ENCODE measurements around the gene LCE2B. TPM values are rescaled to one million over a fixed set of nuclear protein-coding genes. Genes with fewer than 3 reads are reported as not detected.

The LCE2B gene, protein sequence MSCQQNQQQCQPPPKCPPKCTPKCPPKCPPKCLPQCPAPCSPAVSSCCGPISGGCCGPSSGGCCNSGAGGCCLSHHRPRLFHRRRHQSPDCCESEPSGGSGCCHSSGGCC
- not detected in 2 replicates for total RNA-seq

DNA sequence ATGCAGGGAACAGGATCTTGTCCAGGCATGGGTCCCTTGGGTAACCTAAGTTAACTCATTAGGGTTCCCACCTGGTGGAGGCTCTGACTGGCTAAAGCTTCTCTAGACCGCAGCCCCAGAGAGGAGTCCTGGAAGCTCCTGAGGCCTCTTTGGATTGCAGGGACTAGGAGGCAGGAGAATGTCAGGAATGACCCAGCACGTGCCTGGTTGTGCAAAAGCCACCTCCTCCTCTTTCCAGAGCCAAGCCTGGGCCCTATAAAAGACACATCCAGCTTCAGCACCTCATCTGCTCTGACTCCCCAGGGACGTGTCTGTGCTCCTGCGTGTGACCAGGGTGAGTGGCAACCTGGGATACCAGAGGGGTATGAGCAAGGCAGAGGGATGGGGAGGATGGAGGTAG, at the start of gene LCE2B:
Gene LCE2B (plus strand): TSS at position 301 of the 400 bp plus-strand sequence. CDS start 721 bp downstream, outside the sequence.

DNA sequence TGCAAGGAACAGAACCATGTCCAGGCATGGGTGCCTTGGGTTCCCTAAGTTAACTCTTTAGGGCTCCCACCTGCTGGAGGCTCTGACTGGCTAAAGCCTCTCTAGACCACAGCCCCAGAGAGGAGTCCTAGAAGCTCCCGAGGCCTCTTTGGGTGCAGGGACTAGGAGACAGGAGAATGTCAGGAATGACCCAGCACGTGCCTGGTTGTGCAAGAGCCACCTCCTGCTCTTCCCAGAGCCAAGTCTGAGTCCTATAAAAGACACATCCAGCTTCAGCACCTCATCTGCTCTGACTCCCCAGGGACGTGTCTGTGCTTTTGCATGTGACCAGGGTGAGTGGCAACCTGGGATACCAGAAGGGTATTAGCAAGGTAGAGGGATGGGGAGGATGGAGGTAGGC, 22.8 kb upstream of the LCE2B start, which contains the start of gene LCE2D:
Gene LCE2D (plus strand): TSS at position 283 of the 400 bp plus-strand sequence. CDS start 726 bp downstream, outside the sequence.

DNA sequence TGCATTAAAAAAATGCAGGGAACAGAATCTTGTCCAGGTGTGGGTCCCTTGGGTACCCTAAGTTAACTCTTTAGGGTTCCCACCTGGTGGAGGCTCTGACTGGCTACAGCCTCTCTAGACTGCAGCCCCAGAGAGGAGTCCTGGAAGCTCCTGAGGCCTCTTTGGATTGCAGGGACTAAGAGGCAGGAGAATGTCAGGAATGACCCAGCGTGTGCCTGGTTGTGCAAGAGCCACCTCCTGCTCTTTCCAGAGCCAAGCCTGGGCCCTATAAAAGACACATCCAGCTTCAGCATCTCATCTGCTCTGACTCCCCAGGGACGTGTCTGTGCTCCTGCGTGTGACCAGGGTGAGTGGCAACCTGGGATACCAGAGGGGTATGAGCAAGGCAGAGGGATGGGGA, 10.9 kb upstream of the LCE2B start, which contains the start of gene LCE2C:
Gene LCE2C (plus strand): TSS at position 297 of the 400 bp plus-strand sequence. CDS start 737 bp downstream, outside the sequence.

DNA sequence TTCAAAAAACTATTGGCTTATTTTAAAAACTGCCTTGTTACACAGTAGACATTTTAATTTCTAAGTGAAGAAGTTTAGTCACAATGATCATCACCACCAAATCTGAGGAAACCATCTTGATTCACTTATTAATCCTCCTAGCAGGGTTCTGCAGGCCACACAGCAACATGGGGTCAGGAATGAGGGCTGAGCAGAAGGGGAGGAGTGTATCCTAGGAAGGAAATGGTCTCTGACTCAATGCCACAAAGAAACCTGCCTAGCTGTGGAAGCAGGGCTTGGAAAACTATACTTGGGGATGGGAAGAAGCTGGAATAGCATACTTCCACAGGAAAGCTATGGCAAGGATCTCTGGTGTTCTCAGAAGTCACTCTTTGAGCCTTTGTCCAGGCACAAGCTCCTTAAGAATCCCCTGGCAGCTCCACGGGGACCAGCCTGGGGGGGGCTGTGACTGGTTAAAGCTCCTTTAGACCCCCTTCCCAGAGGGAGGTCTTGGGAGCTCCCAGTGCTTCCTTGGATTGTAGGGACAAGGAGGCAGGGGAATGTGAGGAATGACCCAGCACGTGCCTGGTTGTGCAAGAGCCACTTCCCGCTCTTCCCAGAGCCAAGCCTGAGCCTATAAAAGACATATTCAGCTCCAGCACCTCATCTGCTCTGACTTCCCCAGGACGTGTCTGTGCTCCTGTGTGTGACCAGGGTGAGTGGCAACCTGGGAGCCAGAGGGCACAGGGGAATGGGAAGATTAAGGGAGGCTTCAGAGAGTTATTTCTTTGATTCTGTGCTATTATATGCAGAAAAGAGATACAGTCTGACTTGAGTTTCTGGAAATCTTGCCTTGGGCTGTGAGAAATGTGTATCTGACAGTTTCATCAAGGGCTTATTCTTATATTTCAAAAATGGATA, 12.0 kb downstream of the LCE2B start, which contains the start of gene LCE2A:
Gene LCE2A (plus strand): TSS at position 645 of the 900 bp plus-strand sequence. CDS start 557 bp downstream, outside the sequence.

DNA sequence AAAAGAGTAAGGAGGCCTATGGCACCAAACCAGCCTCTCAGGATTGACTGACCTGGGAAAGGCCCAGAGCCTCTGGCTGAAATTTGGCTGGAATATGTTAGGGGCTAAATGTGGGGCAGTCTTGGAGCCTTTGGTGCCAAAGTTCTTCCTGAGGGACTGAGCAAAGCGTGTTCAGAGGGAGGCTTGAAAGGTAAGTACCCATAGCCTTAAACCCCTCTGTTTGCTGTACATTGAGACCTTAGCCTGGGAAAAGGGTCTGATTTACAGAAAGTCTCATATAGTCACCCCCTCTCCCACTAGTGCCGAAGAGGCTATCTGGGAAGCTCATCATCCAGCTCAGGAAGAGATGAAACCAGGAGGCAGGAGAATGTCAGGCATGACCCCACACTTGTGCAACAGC, 21.9 kb downstream of the LCE2B start, which contains the start of gene LCE4A:
Gene LCE4A (plus strand): TSS at position 301 of the 400 bp plus-strand sequence. CDS start 916 bp downstream, outside the sequence.

Other genes with a start within 250 kb of the LCE2B start
- not detected in 2 replicates for gene LCE5A, start 175.3 kb upstream of the LCE2B start, total RNA-seq
- gene CRCT1, start 171.6 kb upstream of the LCE2B start, total RNA-seq = not detected in 2 replicates
- gene LCE3E, start 119.3 kb upstream of the LCE2B start, total RNA-seq = not detected in 2 replicates
- gene LCE3D, start 105.6 kb upstream of the LCE2B start, total RNA-seq = not detected in 2 replicates
- gene LCE3C, start 85.9 kb upstream of the LCE2B start, total RNA-seq = not detected in 2 replicates
- not detected in 2 replicates for gene LCE3B, start 72.3 kb upstream of the LCE2B start, total RNA-seq
- gene LCE3A, start 63.0 kb upstream of the LCE2B start, total RNA-seq = not detected in 2 replicates
- gene LCE2D, start 22.7 kb upstream of the LCE2B start, total RNA-seq = not detected in 2 replicates
- gene LCE2C, start 10.8 kb upstream of the LCE2B start, total RNA-seq = not detected in 2 replicates
- not detected in 2 replicates for gene LCE2A, start 12.2 kb downstream of the LCE2B start, total RNA-seq
- not detected in 2 replicates for gene LCE4A, start 22.0 kb downstream of the LCE2B start, total RNA-seq
- gene KPRP, start 71.9 kb downstream of the LCE2B start, total RNA-seq = not detected in 2 replicates
- not detected in 2 replicates for gene LCE1F, start 89.0 kb downstream of the LCE2B start, total RNA-seq
- gene LCE1E, start 100.1 kb downstream of the LCE2B start, total RNA-seq = not detected in 2 replicates
- not detected in 2 replicates for gene LCE1D, start 110.6 kb downstream of the LCE2B start, total RNA-seq
- not detected in 2 replicates for gene LCE1C, start 120.5 kb downstream of the LCE2B start, total RNA-seq
- not detected in 2 replicates for gene LCE1B, start 125.8 kb downstream of the LCE2B start, total RNA-seq
- gene LCE1A, start 141.3 kb downstream of the LCE2B start, total RNA-seq = not detected in 2 replicates
- gene LCE6A, start 156.7 kb downstream of the LCE2B start, total RNA-seq = not detected in 2 replicates
- gene LCE7A, start 173.9 kb downstream of the LCE2B start, total RNA-seq = not detected in 2 replicates
- gene SMCP, start 192.2 kb downstream of the LCE2B start, total RNA-seq = not detected in 2 replicates
- not detected in 2 replicates for gene IVL, start 222.4 kb downstream of the LCE2B start, total RNA-seq